Progenitor cell of endocrine pancreas (in vitro differentiated cells): ENCODE results near the gene KBTBD13. TPM values are rescaled to one million over a fixed set of nuclear protein-coding genes. Genes with fewer than 3 reads are reported as not detected.
A peak's percentile ranks its signal among the peaks of the same experiment; 100 is the strongest.
"Not testable (repeated sequence)": the region's sequence is repeated elsewhere in the genome, so short reads cannot be mapped to it uniquely, and the experiment has no call there.

Experiments used
- DNase-seq: peaks from one replicate; pipeline ENCODE4 v3.0.0; 2021; ENCODE audit warnings: low spot score; ENCODE audit not compliant: unreplicated experiment
- H3K27ac Mint-ChIP-seq: 2 replicates; pipeline ENCODE4 v1.8.0; 2021; ENCODE audit warnings: mild to moderate bottlenecking, moderate library complexity, mixed read lengths
- H3K27me3 Mint-ChIP-seq: 2 replicates; pipeline ENCODE4 v1.8.0; 2021; ENCODE audit warnings: mixed read lengths
- H3K36me3 Mint-ChIP-seq: 2 replicates; pipeline ENCODE4 v1.8.0; 2022; ENCODE audit warnings: mixed read lengths; ENCODE audit not compliant: insufficient read depth
- H3K4me1 Mint-ChIP-seq: 2 replicates; pipeline ENCODE4 v1.8.0; 2021; ENCODE audit warnings: low read depth, mixed read lengths
- H3K4me3 Mint-ChIP-seq: 2 replicates; pipeline ENCODE4 v1.8.0; 2021; ENCODE audit warnings: low read depth, mild to moderate bottlenecking, moderate library complexity, mixed read lengths
- H3K9me3 Mint-ChIP-seq: 2 replicates; pipeline ENCODE4 v1.8.0; 2021; ENCODE audit warnings: low read depth, mixed read lengths
- CTCF ChIP-seq: fragments of 200-600 bp; sonication (generic); IDR thresholded peaks from one replicate; pipeline ENCODE4 v1.5.0; 2021; ENCODE audit warnings: antibody characterized with exemption, mild to moderate bottlenecking; ENCODE audit not compliant: unreplicated experiment
- total RNA-seq: library from RNA; stranded (reverse); gene quantifications from 2 replicates; pipeline ENCODE4 v1.2.1, GENCODE V29; 2021

KBTBD13 gene
- total RNA-seq, 1 donor from 2014 or later = not detected

GRCh38 chr15:65071381-65071811, 5.2 kb upstream of the KBTBD13 start:
- no peak for TF ChIP-seq CTCF
- Mint-ChIP-seq H3K27ac (no peak overlapping the region), H3K4me1 (peaks cover 4% of the 10 kb centered on the region), H3K4me3 (no peak overlapping the region), H3K27me3 (peaks cover 35% of the 10 kb centered on the region), H3K36me3 (no peaks in the 10 kb centered on the region), H3K9me3 (peaks cover 4% of the 10 kb centered on the region)
- DNase-seq = no peak

DNA sequence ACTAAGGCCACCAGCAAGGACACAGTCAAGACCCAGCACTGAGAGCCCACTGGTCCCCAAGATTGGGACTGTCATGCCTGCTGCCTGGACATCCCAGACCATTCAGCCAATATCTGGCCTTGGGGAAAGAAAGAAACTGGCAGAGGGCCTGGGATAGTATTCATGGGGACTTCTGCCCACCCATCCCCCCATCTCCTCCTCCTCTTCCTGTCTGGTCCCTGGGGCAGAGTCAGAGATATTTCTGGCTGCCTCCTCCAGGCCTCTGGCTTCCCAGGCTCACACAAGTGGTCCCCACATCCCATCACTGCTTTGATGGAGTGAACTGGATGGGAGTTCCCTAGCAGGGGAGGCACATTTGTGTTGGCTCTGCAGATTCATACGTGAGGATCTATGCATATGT, 4.5 kb upstream of the KBTBD13 start:
- Mint-ChIP-seq H3K36me3 (no peaks in the 10 kb centered on the region), H3K4me1 (peaks cover 4% of the 10 kb centered on the region), H3K4me3 (no peak overlapping the region), H3K27ac (no peak overlapping the region), H3K27me3 (peaks cover 32% of the 10 kb centered on the region), H3K9me3 (peaks cover 5% of the 10 kb centered on the region)
- no peak for TF ChIP-seq CTCF
- DNase-seq = no peak

DNA sequence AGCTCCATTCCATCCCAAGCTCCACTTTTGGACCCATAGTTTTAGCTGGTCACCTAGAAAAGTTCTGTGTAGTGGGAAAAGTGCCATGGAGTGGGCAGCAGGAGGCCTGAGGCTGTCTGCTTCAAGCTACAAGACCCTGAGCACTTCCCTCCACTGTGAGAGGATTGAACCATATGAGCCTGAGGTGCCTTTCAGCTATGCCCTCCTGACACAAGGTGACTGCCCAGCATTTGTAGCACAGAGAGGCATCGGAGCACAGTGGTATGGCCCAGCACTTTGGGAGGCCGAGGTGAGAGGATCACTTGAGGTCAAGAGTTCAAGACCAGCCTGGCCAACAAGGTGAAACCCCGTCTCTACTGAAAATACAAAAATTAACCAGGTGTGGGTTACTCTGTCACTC, 3.9 kb upstream of the KBTBD13 start:
- no peak for TF ChIP-seq CTCF
- DNase-seq = no peak
- no peaks in the 10 kb centered on the region for H3K36me3 Mint-ChIP-seq
- peaks cover 29% of the 10 kb centered on the region for H3K27me3 Mint-ChIP-seq
- no peak overlapping the region for H3K4me3 Mint-ChIP-seq
- no peak overlapping the region for H3K27ac Mint-ChIP-seq
- H3K9me3 Mint-ChIP-seq = peaks cover 5% of the 10 kb centered on the region
- H3K4me1 Mint-ChIP-seq = peaks cover 2% of the 10 kb centered on the region

DNA sequence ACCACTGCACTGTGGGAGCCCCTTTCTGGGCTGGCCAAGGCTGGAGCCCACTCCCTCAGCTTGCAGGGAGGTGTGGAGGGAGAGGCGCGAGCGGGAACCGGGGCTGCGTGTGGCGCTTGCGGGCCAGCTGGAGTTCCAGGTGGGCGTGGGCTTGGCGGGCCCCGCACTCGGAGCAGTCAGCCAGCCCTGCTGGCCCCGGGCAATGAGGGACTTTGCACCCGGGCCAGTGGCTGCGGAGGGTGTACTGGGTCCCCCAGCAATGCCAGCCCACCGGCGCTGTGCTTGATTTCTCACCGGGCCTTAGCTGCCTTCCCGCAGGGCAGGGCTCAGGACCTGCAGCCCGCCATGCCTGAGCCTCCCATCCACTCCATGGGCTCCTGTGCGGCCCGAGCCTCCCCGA, 1.6 kb upstream of the KBTBD13 start:
- H3K27me3 Mint-ChIP-seq = peaks cover 28% of the 10 kb centered on the region
- not testable (repeated sequence) for H3K4me3 Mint-ChIP-seq, H3K27ac Mint-ChIP-seq, H3K36me3 Mint-ChIP-seq, DNase-seq, H3K9me3 Mint-ChIP-seq, H3K4me1 Mint-ChIP-seq

DNA sequence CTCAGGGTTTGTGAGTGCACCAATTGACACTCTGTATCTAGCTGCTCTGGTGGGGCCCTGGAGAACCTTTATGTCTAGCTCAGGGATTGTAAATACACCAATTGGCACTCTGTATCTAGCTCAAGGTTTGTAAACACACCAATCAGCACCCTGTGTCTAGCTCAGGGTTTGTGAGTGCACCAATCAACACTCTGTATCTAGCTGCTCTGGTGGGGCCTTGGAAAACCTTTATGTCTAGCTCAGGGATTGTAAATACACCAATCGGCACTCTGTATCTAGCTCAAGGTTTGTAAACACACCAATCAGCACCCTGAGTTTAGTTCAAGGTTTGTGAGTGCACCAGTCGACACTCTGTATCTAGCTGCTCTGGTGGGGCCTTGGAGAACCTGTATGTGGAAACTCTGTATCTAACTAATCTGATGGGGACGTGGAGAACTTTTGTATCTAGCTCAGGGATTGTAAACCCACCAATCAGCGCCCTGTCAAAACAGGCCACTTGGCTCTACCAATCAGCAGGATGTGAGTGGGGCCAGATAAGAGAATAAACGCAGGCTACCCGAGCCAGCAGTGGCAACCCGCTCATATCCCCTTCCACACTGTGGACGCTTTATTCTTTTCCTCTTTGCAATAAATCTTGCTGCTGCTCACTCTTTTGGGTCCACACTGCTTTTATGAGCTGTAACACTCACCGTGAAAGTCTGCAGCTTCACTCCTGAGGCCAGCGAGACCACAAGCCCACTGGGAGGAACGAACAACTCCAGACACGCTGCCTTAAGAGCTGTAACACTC, 745 bp upstream of the KBTBD13 start:
- not testable (repeated sequence) for H3K4me1 Mint-ChIP-seq, H3K27ac Mint-ChIP-seq

DNA sequence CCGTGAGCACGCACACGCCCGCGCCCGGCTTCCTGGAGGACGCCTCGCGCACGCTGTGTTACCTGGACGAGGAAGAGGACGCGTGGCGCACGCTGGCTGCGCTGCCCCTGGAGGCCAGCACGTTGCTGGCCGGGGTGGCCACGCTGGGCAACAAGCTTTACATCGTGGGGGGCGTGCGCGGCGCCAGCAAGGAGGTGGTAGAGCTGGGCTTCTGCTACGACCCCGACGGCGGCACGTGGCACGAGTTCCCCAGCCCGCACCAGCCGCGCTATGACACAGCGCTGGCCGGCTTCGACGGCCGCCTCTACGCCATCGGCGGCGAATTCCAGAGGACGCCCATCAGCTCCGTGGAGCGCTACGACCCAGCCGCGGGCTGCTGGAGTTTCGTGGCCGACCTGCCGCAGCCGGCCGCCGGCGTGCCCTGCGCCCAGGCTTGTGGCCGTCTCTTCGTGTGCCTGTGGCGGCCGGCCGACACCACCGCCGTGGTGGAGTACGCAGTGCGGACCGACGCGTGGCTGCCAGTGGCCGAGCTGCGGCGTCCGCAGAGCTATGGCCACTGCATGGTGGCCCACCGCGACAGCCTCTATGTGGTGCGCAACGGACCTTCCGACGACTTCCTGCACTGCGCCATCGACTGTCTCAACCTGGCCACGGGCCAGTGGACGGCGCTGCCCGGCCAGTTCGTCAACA, 890 bp downstream of the KBTBD13 start:
- peaks cover 3% of the 10 kb centered on the region for H3K4me1 Mint-ChIP-seq
- H3K9me3 Mint-ChIP-seq = peaks cover 8% of the 10 kb centered on the region
- H3K36me3 Mint-ChIP-seq = no peaks in the 10 kb centered on the region
- H3K4me3 Mint-ChIP-seq = no peak overlapping the region
- DNase-seq = no peak
- peaks cover 41% of the 10 kb centered on the region for H3K27me3 Mint-ChIP-seq
- peak overlapping the region; percentile 85 for H3K27ac Mint-ChIP-seq
- TF ChIP-seq CTCF = no peak

More for the DNA sequence above, 745 bp upstream of the KBTBD13 start:
- H3K27me3 Mint-ChIP-seq = peaks cover 28% of the 10 kb centered on the region
- H3K9me3 Mint-ChIP-seq, DNase-seq, H3K36me3 Mint-ChIP-seq, H3K4me3 Mint-ChIP-seq: not testable (repeated sequence)
